Fibroblast of skin of left quadriceps (primary cell): Measurements from ENCODE around the gene KRTAP10-6.
"Not testable (repeated sequence)": the region's sequence is repeated elsewhere in the genome, so short reads cannot be mapped to it uniquely, and the experiment has no call there.

Source experiments
- DNase-seq, 2 experiments: peaks; one replicate each; pipeline ENCODE4 v3.0.0-alpha.2; 2013; ENCODE audit warnings: low read depth in 2 of 2

Gene KRTAP10-6

DNA sequence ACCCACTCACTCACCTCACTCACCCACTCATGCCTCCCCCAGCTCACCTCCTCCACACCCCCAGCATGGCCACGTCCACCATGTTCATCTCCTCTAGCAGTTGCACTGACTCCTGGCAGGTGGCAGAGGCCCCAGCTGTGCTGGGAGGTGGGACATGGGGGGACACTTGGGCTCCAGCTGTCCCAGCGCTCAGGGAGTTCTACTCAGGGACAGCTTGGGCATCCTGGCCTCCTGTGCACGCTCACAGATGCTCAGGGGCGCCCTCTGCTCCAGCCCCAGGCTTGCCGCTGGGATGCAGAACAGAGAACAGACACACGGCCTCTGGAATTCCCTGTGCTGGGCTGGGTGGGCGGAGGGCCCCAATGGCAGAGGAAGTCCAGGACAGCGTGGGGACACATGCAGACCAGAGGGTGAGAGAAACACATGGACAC lies 24.8 kb upstream of the KRTAP10-6 start:
- no peak for DNase-seq

DNA sequence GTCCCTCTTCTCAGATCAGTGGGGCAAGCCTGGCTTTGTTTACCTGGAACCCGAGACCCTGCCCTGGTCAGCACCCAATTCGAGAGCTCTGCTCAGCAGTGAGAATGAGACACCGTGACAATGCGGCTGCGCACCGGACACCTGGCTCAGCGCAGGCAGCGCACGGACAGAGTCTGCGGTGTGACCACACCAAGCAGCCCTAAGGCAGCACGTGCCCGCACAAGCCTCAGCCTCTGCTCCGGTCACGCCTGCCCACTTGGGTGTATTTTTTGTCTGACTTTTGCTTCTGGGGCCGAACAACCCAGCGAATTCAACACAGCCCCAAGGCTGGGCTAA lies 24.3 kb upstream of the KRTAP10-6 start:
- no peak for DNase-seq

DNA sequence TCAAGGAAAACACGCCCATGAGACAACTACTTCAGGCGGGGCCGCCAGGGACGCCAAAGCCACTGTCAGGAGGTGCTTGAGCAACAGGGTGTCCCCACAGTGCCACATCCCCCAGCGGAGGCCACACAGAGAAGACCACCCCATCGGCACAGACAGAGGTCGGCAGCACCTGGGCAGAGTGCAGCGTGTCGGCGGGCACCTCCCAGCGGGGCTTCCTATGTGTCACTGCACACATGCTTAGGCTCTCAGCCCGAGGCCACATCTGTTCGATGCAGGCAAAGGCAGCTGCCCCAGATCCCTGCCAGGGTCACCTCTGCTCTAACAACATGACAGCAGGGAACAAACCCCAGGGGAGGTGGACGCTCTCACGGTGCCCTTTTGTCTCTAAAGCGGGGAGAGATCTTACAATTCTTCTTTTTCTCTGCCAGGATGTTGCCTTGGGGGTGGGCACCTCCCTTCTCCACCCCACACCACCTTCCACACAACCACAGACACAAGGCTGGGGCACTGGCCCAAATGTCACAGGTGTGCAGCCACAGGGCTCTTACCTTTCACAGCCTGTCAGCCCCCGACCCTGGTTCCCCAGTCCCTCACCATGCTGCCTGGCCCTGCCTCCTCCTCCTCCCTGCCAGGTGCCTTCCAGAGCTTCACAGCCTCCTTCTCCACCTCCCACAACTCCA lies 23.7 kb upstream of the KRTAP10-6 start:
- no peak for DNase-seq

DNA sequence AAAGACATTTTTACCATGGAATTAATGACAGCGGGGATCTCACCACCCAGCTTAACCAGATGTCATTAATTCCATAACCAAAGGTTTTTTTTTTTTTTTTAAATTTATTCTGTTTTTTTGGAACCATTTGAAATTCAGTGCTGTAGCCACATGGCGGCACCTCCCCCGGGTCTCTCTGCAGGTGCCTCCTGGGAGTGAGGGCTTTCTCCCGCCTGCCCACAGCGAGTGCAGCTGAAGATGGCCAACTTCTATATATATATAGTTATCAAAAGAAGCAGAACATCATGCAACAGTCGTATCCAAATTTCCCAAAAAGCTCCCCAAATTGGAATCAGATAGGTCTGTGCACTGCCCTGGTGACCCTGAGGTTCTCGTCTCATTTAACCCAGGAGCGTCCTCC lies 23.2 kb upstream of the KRTAP10-6 start:
- DNase-seq, result no peak

DNA sequence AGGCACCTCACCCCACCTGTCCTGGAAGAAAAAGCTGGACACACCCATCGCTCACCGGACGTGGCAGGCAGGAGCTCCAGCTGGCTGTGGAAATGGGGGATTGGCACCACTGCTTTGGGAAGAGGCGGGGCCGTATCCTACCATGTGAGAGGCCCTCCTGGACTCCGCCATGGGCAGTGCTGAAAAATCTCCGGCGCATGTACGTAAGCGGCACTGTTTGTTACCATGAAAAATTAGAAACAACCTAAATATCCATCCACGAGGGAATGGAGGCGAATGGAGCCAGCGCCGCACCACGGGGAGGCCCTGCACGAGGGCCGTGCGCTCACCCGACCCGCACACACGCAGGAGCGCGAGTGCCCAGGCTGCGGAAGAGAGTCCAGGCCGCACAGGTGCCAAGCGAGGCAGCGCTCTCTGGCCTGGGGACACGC lies 22.7 kb upstream of the KRTAP10-6 start:
- DNase-seq, result no peak

GRCh38 chr21:44614161-44614631 lies 21.9 kb upstream of the KRTAP10-6 start:
- DNase-seq, result no peak

- no peak for DNase-seq
Measured at GRCh38 chr21:44613386-44614155, 21.3 kb upstream of the KRTAP10-6 start.

- DNase-seq, result no peak
Measured at GRCh38 chr21:44612669-44613229, 20.4 kb upstream of the KRTAP10-6 start.

DNA sequence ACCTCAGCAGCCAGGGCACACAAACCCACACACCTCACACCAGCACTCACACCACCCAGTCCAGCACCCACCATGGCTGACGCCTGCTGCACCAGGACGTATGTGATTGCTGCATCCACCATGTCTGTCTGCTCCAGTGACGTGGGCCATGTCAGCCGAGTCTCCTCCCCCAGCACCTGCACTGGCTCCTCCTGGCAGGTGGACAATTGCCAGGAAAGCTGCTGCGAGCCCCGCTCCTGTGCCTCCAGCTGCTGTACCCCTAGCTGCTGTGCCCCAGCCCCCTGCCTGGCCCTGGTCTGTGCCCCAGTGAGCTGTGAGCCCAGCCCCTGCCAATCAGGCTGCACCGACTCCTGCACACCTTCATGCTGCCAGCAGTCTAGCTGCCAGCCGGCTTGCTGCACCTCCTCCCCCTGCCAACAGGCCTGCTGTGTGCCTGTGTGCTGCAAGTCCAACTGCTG lies 19.8 kb upstream of the KRTAP10-6 start, which contains the start of gene KRTAP10-8:
Gene KRTAP10-8 (plus strand): TSS at position 51 of the 458 bp plus-strand sequence. CDS start 22 bp downstream, at position 73.
- no peak for DNase-seq

GRCh38 chr21:44611551-44611950 lies 19.2 kb upstream of the KRTAP10-6 start:
- DNase-seq, result no peak

- DNase-seq, result not testable (repeated sequence)
Measured at GRCh38 chr21:44610157-44610843, 18.0 kb upstream of the KRTAP10-6 start.

DNA sequence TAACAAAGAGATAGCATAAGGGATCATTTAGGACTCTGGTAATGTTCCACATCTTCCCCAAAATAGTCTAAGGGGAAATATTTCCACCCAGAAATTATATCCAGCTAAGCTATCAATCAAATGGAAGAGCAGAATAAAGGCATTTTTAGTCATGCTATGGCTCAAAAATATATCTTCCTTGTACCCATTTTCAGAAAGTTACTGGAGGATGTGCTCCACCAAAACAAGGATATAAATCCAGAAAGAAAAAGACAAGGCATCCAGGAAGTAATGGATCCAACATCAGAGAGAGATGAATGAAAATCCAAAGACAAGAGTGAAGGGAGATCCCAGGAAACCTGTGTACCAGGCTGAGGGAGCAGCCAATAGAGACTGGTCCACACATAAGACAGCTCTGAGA lies 16.9 kb upstream of the KRTAP10-6 start:
- no peak for DNase-seq

DNA sequence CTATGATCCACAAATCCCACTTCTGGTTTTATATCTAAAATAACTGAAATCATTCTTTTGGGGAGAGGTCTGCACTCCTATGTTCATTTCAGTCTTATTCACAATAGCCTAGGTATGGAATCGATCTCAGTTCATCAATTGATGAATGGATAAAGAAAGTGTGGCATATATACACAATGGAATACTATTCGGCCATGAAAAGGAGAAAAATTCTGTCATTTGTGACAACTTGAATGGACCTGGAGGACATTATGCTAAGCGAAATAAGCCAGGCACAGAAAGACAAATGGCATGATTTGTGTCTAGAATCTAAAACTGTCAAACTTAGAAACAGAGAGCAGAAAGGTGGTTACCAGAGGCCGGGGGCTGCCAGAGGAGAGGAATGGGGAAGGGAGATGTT lies 14.2 kb upstream of the KRTAP10-6 start:
- DNase-seq, result no peak

GRCh38 chr21:44603911-44604310 lies 11.6 kb upstream of the KRTAP10-6 start:
- DNase-seq, result no peak

GRCh38 chr21:44603109-44603875 lies 11.0 kb upstream of the KRTAP10-6 start:
- no peak for DNase-seq

- DNase-seq, result no peak
Measured at GRCh38 chr21:44602463-44602850, 10.2 kb upstream of the KRTAP10-6 start.

DNA sequence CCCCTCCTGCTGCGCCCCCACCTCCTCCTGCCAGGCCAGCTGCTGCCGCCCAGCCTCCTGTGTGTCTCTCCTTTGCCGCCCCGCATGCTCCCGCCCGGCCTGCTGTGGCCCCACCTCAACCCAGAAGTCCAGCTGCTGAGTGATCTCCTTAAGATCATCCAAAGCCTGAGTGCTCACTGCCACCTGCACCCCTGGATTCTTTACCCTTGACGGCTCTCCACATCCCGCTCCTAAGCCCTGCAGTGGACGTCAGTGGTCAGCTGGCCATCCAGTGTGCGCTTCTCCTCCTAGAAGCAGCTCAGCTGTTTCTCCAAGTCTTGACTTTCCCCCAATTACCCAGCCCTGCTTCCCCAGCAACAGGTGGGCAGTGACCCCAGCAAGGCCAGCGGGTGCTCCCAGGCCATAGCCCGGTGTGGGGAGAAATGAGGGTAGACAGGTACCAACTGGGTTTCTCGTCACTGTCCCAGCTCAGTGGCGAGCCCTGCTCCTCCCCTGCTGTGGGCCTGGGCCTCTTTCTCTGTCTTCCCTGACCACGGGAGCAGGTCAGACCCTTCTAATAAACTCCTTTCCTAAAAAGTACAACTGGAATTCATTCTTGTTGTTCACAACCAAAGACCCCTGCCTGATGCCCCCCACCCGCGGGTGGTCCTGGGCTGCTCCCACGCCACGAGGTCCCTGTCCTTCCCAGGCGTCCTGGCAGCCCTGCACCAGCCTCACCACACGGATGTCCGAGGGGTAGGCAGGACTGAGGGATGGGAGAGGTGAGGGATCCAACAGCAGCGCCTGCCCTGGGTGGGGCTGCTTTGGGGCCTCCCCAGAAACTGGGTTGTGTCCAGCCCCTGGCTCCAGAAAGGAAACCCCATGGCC lies 9.5 kb upstream of the KRTAP10-6 start:
- DNase-seq, result no peak

GRCh38 chr21:44601091-44601490 lies 8.8 kb upstream of the KRTAP10-6 start:
- DNase-seq, result not testable (repeated sequence)

GRCh38 chr21:44600118-44600978 lies 8.0 kb upstream of the KRTAP10-6 start, which contains the start of gene KRTAP10-7:
Gene KRTAP10-7, plus strand, starts transcription at chr21:44600597. Its CDS starts 25 bp downstream, at chr21:44600622.
- not testable (repeated sequence) for DNase-seq
